Ramos (cell line): ENCODE data around the gene STK24.

Experiments used
- in situ Hi-C: fragments of 300-500 bp; cut with MboI; formaldehyde crosslinking; loops from one replicate; pipeline ENCODE4 v1.14.3; 2022; ENCODE audit warnings: low sequenced_read_pairs; ENCODE audit not compliant: unreplicated experiment

The STK24 gene

DNA sequence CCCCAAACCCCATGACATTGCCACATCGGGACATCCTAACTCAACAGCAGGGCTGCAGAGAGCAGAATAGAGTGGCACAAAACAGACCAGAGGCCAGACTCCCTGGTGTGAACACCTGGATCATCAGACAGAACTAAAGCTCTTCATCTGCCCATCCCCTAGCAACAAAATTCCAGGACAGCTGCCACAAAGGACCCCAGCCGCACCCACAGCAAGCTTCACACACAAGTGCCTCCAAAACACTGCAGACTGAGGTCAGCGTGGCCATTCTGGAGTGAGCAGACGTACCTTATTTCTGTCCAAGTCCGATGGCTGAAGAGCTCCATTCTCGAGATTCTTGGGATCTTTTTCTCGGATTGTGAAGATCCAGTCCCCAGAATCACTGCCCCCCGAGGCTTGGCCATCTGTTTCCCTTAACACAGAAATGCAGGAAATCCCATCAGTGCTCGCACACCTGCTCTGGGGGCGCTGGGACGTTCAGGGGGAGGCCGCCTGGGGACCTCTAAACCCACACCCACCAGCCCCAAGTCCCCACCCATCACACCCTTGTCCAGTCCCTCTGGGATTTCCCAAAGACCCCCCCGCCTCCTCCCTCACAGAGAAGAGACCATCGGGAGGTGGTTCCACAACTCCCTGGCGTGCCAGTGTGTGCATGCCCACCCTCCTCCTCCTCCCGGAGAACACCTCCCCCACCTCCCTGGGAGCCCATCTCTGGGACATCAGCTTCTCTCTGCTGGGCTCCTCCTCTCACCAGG is 115.2 kb downstream of the STK24 start:
- in situ Hi-C loops, result no loop called here

DNA sequence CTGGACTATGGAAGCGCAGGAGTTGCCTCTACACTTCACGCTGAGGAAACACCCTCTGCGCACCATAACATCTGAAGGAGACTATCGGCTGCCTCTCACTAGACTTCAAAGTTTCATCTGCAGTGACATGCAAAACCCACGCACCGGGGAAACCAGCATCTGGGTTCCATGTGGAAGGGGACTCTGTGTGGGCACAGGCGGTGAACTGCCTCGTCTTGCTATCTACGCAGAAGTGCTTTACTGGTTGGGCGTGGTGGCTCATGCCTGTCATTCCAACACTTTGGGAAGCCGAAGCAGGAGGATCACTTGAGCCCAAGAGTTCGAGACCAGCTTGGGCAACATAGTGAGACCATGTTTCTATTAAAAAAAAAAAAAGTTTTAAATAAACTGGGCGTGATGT is 116.4 kb downstream of the STK24 start:
- in situ Hi-C loops, result no loop called here

DNA sequence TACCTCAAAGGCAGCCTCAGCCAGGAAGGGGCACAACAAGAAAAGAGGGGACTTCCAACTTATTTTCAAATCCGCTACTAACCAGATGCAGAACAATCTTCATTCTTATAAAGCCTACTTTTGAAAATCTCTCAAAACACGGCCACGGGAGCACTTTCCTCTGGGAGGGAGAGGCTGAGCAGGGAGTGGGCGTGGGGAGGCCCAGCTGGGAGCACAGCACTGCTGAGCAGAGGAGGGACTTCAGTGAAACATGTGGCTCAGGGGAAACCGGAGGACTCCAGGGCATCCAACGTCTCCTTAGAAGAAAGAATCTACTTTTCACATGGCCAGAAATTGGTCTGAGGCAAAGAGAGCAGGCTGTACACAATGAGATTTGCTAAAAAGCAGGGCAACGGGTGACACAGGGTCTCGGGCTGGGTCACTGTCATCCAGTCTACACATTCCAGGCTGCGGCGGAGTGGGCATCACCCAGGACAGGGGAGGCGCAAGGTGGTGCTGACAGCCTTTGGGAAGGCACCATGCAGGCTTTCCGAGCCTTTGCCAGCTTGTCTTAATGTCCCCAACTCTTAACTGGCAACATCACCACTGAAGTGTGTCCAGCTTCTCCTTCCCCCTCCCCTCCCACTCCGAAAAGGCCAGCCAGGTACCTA is 117.1 kb downstream of the STK24 start:
- in situ Hi-C loops, result no loop called here

DNA sequence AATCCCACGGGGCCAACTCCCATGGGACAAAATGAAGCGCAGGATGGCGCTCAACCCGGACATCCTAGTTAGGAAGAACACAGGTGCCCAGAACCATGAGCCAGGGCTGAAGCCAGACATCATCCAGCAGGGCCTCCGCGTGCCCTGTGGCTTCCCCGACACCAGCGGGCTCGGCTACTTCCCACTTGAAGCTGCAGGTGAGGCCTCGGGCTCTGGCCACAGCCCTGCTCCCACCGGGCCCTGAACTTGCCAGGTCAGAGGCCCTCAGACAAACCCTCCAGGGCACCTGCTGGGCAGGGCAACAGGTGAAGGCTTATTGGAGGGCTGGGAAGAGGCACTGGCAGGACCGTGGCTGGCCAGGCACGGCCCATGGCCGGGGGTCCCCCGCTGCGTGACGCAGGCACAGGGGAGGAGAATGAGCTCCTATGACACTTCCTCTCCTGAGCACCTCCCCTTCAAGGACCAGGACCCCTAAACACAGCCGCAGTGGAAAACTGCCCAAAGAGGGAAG is 117.7 kb downstream of the STK24 start:
- in situ Hi-C loops, result no loop called here

DNA sequence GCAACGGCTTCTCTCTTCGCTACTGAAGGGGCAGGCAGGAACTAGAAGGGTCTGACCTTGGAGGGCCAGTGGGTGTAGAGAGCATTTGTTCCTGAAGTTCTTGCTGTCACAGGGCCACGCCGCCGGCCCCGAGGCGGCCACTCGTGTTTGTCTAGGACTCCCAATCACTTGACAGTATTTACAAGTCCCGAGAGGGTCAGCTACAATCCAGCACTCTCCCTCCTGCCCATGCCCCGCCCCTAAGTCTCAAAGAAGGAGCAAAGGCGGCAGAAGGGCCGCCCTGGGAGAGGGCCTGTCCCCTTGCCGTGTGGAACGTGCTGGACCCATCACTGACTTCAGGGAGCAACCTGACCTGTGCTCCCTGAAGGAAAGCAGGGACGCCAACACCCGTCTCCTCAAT is 118.5 kb downstream of the STK24 start:
- in situ Hi-C loops, result no loop called here

DNA sequence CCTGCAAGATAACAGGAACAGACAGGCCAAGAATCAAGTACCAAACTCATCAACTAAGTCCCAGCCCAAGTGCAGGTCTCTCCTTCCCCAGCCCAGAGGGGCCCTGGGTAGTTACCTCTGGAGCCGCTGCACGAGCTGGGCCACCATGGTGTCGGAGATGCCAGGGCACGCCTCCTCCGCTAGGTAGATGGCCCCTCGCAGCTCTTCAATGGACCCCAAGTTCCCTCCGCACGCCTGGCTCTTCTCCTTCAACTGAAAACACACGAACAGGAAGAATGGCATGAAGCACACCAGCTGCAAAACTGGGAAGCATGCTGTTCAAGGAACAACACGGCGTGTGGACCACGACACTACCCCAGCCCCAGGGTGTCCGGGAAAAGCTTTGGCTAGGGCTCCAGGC is 119.9 kb downstream of the STK24 start:
- in situ Hi-C loops, result no loop called here

DNA sequence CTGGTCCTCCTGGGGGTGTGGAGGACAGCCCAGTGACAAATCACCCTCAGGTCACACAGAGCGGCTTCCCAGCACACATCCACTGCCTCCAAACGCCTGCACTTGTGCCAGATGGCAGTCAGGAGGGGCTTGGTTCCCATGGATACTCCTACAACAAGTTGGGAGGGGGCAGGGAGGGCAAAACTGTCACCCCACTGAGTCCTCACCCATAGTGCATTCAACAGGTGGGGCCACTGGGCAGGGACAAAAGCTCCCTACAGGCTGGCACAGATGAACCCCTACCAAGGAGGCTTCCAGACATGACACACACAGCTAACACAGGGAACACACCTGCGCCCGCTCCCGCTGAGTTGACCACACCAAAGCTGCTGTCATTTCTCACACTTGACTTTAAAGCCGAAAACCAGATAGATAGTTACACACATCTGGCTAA is 120.5 kb downstream of the STK24 start:
- in situ Hi-C loops, result no loop called here

DNA sequence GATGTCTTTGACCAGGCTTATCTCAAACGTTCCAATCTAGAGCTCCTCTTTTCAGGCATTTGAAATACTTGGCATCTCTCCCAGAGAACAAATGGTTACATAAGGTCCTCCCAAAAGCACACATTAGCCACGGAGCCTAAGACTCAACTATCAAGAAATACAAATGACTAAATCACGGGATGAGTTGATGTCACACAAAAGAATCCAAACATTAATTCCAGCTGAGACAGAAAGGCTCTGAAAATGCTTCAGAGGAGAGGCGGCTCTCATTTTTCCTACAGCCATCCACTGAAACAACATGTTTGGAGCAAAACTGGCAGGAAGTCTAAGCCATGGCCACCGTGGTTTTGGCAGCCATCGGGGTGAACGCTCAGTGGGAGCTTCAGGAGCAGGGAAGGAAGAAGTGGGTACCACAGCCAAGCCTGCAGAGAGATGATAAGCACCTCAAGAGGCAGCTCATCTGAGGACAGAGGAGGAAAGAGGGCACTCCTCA is 122.5 kb downstream of the STK24 start:
- in situ Hi-C loops, result no loop called here

DNA sequence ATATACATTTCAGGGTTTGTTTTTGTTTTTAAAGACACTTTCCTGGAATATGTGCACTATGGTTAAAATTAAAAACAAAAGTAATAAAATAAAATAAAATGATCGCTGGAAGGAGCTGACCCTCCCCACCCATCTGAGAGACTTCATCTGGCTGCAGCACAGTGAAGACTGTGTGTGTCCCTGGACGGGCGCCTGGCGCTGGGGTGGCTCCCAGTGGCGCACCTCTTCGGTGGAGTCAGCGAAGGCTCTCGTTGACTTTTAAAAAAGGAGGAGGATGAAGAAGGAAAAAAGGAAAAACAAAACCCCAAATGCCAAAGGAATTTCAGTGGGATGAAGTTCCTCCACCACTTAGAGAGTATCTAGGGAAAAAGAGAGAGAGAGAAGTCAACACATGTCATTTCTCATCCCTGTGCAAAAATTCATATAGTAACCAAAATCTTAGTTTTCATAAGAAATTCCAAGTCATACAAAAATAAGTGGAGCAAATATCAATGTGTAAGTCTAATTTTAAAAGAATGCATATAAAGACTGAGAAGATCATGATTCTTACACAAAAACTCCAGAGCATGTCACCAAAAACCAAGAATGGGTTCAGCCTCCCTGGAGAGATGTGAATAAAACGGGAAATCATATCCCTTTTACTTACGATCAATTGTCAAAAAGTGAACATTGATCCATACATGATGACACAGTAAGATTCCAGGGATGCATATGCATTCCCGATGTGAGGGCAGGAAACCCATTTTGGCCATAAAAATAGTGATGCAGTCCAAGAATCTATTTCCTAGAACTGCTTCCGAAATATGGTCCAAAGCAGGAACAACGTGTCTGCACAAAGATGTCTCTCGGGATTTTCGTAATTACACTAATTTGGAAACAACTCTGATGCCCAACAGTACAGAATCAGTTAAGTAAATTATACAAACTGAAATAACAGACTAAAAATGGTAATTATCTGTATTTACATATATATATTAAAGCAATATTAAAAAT is 123.8 kb downstream of the STK24 start:
- in situ Hi-C loops, result no loop called here

DNA sequence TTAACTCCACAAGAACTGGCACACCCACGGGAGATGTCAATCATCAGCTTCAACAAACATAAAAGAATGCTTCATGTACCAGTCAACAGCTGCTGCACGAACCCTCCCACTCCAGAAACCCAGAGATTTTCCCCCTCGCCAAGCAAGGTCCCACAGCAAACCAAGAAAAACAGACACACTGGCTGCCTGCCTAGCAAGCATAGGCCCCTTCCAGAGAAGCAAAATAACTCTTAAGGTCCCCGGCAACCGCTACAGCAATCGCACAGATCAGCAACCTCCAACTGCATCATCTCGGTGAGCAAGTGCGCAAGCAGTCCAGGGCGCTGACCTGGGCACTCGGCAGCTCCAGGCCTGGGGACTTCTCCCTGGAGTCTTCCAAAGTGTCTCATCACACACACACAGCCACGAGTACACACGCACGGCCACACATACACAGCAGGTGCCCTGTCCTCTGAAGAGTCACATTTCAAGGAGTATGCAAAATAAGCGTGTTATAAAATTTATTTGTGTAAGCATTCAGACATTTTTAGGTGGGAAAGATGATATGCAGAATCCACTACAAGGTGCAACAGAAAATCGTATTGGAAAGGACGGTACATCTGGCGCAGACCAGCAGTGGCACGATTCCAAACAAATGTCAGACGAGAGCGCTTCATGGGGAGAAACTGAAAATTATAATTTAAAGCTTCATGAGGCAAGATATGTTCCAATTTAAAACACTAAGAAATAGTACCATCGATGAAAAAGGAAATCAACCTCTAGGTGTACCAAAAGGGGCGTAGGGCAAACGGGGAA is 125.0 kb downstream of the STK24 start:
- in situ Hi-C loops, result no loop called here

DNA sequence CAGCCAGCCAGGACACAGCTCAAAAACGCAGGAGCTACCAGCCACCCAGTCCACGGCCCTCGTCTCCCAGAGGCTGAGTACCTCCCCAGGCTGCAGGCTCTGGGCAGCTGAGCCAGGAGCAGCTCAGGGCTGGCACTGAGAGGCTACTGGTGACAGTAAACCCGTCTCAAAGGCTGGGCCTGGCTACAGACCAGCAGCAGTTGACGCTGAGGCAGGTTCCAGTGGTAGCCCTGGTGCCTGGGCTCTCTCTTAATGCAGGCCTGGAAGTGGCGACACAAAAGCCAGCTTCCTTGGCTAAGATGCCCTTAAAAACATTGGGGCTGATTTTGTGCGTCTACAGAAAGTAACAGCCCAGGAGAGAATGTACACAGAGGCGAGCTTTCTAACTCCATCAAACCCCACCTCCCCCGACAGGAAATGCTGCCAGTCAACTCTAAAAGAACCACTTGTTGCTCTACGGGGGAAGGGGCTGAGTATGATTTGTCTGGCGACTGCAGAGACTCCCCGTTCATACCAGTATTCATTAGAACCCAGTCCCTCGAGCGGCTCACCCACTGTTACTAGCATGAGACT is 126.3 kb downstream of the STK24 start:
- in situ Hi-C loops, result no loop called here

DNA sequence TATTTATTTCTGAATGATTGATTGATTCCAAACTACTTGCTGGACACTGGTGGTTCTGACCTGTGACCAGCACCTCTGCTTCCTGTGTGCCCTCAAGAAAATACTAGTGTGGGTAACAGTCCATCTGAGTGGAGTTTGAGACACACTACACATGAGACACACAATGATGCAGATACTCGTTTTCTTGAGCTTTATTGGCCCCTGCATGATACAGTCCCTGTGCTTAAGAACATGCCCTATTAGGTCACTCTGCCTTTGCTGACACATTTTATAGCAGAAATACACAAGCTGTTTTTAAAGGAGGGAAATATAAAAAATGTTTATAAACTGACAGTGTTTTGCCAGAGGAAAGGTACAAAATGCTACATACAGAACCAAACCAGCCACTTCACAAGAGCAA is 126.9 kb downstream of the STK24 start:
- in situ Hi-C loops, result no loop called here

DNA sequence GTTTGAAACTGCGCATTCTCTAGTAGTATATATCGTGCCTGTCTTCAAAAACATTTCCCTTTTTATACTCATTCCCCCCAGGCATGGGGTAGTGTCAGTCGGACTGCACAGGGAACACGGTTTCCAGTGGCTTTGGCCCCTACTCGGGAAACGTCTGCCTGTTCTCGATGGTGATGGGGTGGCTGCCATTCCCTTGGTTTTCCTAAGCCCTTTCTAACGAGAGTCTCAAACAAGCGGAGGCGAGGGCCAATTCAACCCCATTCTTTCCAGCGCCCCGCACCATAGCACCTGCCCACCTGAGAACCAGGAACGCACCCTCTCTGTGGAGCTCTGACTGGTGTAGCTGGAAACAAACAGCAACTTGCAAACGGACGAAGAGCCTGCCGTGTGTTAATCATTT is 127.6 kb downstream of the STK24 start:
- in situ Hi-C loops, result loop anchor here (5.0 to 10.0 kb wide), 2 partner anchors 208 to 396 kb away; no protein-coding TSS in a partner anchor

DNA sequence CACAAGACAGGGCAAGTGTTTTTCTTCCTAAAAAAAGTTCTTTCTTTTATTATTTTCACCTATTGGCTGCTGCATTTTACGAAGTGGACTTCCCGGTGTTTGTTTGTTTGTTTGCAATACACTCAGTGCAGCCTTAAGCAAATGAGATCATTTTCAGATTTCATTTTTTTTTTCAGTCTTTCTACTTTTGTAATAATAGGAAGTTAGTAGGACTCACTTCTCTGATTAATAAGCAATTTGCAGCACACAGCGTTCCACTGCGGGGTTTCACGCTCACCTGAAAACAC is 128.3 kb downstream of the STK24 start:
- in situ Hi-C loops, result loop anchor here (5.0 to 10.0 kb wide), 2 partner anchors 209 to 396 kb away; no protein-coding TSS in a partner anchor

DNA sequence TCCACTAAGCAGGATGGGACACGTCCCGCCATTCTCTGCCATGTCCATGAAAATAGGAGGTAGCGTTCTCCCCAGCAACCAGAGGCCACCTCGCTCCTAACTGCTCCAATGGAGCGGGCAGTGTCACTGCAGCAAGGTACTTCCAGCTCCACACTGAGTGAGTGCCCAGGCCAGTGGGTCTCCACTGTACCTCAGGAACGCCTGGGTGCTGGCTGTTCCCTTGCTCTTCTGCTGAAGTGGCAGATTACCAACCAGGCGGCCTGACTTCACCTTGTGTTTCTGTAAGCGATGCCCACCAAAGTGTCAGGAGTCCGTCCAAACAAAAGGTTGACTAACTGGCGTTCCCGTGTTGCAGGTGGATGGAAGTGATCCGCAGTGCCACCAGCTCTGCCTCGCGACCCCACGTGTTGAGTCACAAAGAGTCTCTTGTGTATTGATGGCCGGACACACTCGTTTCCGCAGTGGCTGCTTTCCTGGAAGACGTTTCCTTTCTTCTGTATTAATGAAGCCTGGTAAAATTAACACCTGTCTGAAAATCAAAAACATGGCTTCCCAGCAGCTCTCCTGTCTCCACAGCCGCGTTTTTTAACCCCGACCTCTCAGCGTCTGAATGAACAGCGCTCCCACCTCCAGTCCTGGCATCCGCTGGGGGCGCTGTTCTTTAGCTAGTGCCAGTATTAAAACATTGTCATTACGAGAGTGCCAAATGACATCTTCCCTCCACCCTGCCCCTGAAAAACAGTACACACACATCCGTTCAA is 128.8 kb downstream of the STK24 start:
- in situ Hi-C loops, result loop anchor here (5.0 to 10.0 kb wide), 2 partner anchors 209 to 397 kb away; no protein-coding TSS in a partner anchor

DNA sequence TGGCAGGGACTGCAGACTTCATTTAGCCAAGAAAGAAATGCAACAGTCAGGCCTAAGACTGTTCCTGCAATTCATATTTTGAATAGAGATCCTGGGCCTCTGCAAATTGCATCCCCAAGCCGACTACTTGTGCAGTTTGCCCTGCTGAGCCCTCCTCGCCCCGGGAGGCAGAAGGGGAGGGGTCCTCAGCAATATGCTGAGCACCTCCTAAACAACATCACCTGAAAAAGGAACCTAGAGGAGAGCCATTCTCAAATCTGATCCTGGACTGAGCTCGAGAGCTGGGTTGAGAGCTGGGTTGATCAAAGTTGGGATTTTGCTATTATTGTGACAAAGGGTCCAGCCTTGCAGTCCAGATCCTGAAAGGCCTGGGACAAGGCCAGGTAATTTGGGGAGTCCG is 129.8 kb downstream of the STK24 start:
- in situ Hi-C loops, result loop anchor here (5.0 to 10.0 kb wide), 2 partner anchors 210 to 398 kb away; no protein-coding TSS in a partner anchor

DNA sequence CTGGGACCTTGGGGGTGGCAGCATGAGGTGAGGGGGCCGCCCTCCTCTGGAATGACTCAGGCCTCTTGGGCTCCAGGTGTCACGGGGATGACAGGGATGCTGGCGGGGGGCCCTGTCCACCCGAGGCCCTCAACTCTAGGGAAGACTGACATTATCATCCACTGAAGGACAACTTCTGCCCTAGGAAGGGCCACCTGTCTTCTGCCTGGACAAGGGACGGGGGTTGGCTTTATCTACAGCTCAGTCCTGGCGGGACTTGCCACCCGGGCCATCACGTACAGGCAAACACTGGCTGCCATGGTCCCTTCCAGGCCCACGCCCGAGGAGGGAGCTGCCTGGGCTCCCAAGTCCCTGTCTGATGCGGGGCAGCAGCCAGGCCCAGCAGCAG is 130.7 kb downstream of the STK24 start:
- in situ Hi-C loops, result loop anchor here (5.0 to 10.0 kb wide), 2 partner anchors 211 to 399 kb away; no protein-coding TSS in a partner anchor
